Activated gamma-delta T cell (primary cell): Measurements from ENCODE around the gene ULK2.
A peak's percentile ranks its signal among the peaks of the same experiment; 100 is the strongest.

Experiments used
- DNase-seq: peaks from one replicate; lab custom pipeline; 2025; lab: John Stamatoyannopoulos, UW

The ULK2 gene

GRCh38 chr17:19747159-19747719 lies 120.5 kb downstream of the ULK2 start:
- DNase-seq = no peak

DNA sequence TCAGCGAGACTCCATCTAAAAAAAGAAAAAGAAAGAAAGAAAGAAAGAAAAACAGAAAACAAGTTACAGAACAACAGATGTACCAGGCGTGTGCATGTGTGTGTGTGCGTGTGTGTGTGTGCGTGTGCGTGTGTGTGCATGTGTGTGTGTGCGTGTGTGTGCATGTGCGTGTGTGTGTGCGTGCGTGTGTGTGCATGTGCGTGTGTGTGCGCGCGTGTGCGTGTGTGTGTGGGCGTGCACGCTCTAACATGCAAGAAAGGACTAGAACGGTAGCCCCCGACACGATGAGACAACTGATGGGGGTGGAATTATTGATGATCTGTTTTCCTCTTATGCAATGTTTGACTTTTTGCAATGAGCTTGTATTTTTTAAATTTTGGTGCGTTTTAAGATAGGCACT lies 121.2 kb downstream of the ULK2 start:
- no peak for DNase-seq

DNA sequence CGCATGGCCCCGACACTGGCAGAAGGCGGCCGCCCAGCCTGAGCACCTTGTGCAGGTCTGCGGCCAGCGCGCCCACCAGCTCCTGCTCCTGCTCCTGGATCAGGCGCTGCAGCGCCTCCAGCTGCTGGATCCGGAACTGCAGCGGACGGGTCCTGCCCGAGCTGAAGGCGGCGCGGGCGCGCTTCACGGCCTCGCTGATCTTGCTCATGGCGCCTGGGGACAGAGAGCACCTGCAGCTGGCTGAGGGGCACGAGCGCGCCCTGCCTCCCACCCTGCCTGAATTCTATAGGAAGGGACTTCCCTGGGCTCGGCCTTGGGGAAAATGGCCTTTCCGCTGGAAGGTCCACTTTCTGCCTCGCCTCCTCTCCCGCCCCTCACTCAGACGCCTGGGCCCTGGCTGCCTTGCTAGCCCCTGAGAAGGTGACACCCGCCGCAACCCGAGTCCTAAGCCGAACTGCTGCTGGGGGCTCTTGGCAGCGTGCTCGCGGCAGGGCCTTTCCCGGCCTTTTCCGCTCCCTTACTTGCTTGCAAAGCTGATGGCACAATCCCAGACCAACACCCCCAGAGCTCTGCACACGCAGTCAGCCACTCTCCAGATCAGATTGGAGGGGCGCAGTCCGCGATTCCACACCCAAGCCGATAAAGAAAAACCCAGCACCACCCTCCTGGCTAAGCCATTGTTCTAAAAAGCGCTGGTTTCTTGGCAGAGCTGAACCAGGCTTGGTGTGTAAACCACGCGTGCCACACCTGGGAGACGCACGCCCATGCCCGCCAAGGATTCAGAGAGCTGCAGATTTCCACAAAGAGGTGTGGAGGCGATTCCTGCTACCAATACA lies 122.6 kb downstream of the ULK2 start:
- peak; percentile 58 for DNase-seq

GRCh38 chr17:19744492-19744891 lies 123.2 kb downstream of the ULK2 start:
- no peak for DNase-seq

DNA sequence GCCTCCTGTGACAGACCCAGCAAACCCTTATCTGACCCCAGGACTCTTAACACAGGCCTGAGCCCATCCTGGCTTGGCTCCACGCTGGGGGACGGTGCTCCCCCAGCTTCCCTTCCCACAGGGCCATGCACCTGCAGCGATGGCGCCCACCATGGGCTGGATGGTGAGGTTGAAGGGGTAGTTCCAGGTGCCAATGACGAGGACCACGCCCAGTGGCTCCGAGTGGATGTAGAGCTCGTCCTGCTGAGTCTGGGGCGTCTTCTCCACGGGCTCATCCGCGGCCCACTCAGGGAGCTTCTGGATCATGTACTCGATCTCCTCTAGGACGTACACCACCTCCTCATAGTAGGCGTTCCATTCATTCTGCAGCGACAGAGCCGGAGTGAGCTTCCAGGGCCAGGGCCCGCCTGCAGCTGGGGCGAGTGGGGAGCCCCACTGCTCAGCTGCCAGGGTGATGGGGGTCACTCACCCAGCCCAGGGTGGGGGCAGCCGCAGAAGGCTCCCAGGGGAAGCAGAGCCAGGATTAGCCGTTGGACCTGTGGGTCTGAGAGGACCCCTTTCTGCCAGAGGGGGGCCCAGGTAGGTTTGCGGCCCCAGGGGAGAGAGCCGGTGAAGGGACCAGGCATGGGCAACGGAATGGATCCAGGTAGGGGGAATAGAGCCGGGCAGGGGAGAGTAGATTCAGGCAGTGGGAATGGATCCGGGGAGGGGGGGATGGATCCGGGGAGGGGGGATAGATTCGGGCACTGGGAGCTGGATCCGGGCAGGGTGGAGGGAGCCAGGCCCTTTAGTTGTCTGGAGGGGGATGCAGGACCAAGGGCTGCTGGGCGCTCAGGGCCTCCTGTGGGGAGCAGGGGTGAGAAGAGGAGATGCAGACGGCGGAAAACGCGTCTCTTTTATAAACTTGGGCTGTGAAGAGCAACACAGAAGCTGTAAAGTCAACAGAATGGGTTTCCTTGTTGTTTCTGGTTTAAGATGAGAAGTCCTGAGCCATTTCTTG lies 124.3 kb downstream of the ULK2 start:
- DNase-seq = no peak

- DNase-seq = no peak
These were observed 125.2 kb downstream of the ULK2 start for GRCh38 chr17:19742495-19742894.

GRCh38 chr17:19741832-19742457 lies 125.8 kb downstream of the ULK2 start:
- no peak for DNase-seq

DNA sequence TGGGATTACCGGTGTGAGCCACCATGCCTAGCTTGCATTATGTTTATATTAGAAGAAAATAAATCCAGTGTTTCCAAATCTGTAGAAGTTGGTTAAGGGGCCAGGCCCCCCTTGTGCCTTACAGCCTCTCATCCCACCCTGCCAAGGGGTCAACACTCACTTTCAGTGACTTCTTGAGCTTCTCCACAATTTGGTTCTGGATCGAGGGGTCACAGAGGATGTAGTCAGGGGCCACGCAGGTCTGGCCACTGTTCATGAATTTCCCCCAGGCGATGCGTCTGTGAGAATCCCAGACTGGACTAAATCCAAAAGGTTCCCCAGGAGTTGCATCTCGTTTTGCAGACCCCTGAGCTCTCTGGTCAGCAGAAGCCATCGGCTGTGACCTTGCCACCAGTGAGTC lies 126.8 kb downstream of the ULK2 start:
- no peak for DNase-seq

GRCh38 chr17:19739241-19740201 lies 128.2 kb downstream of the ULK2 start:
- DNase-seq = no peak

DNA sequence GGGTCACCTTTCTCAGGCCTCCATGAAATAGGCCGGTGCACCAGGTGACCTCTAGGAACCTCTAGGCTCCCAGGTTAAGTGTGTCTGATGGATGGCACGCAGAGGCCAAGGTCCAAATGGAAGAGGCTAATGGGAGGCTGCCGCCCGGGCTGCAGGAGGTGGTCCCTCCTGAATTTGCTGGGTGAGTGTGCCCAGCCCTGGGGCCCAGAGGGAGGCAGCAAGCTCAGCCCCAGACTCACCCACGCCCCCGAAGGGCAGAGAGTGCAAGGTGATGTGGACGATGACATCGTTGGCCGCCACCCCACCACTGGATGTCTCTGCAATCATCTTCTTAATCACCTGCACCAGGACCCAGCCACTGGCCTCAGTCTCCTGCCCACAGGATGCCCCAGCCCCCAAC lies 129.0 kb downstream of the ULK2 start:
- no peak for DNase-seq

GRCh38 chr17:19738073-19738449 lies 129.7 kb downstream of the ULK2 start:
- no peak for DNase-seq

- DNase-seq = no peak
These were observed 130.2 kb downstream of the ULK2 start for GRCh38 chr17:19737305-19738072.

- DNase-seq = no peak
These were observed 131.7 kb downstream of the ULK2 start for GRCh38 chr17:19736071-19736470.

GRCh38 chr17:19733953-19734526 lies 133.7 kb downstream of the ULK2 start:
- no peak for DNase-seq

- DNase-seq = no peak
These were observed 136.1 kb downstream of the ULK2 start for GRCh38 chr17:19731626-19732025.

- DNase-seq = no peak
These were observed 136.9 kb downstream of the ULK2 start for GRCh38 chr17:19730843-19731242.

DNA sequence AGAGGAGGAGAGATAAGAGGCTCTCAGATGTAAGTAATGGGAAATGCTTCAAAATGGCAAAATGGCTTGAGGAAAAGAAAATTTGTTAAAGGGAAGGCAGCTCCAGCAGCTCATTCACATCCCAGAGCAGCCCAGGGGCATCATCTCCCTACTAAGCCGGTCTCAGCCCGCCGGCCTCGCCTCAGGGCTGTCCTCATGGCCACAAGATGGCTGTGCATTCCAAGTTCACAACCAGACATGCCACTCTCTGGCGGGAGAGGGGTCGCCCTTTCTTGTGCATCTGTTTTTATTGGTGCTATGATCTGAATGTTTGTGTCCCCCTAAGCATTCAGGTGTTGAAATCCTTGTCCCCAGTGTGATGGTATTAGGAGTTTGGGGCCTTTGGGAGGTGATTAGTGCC lies 137.8 kb downstream of the ULK2 start:
- no peak for DNase-seq

- DNase-seq = no peak
These were observed 139.6 kb downstream of the ULK2 start for GRCh38 chr17:19728084-19728495.

GRCh38 chr17:19727501-19728078 lies 140.1 kb downstream of the ULK2 start:
- DNase-seq = no peak
